KMS-11 (cell line): ENCODE results near the gene SWT1.
"Not testable (repeated sequence)": the region's sequence is repeated elsewhere in the genome, so short reads cannot be mapped to it uniquely, and the experiment has no call there.

Source experiments
- H2AFZ ChIP-seq: fragments of 200-600 bp; sonication (generic); 2 replicates; pipeline ENCODE4 v1.6.1; 2016; ENCODE audit warnings: antibody characterized with exemption, mixed run types, low read depth
- H3K27ac ChIP-seq: fragments of 200-600 bp; sonication (generic); 2 replicates; pipeline ENCODE4 v1.6.1; 2016; ENCODE audit warnings: mild to moderate bottlenecking, mixed run types
- H3K27me3 ChIP-seq: fragments of 200-600 bp; sonication (generic); 2 replicates; pipeline ENCODE4 v1.6.1; 2017; ENCODE audit warnings: mild to moderate bottlenecking, low read depth, mixed run types, moderate library complexity; ENCODE audit not compliant: insufficient read depth
- H3K36me3 ChIP-seq: fragments of 200-600 bp; sonication (generic); 2 replicates; pipeline ENCODE4 v1.6.1; 2017; ENCODE audit warnings: mild to moderate bottlenecking, mixed run types; ENCODE audit not compliant: insufficient read depth
- H3K4me1 ChIP-seq: fragments of 200-600 bp; sonication (generic); 2 replicates; pipeline ENCODE4 v1.6.1; 2016; ENCODE audit warnings: mild to moderate bottlenecking, low read depth, mixed run types; ENCODE audit not compliant: poor library complexity, severe bottlenecking
- H3K4me2 ChIP-seq: fragments of 200-600 bp; sonication (generic); 2 replicates; pipeline ENCODE4 v1.7.0; 2016; ENCODE audit warnings: mild to moderate bottlenecking, mixed run types
- H3K4me3 ChIP-seq: fragments of 200-600 bp; sonication (generic); IDR thresholded peaks from 2 replicates; pipeline ENCODE4 v1.6.1; 2017; ENCODE audit warnings: low read depth, low read length, mixed read lengths; ENCODE audit not compliant: insufficient read depth
- H3K79me2 ChIP-seq: fragments of 200-600 bp; sonication (generic); 2 replicates; pipeline ENCODE4 v1.6.1; 2016; ENCODE audit warnings: low read depth, mixed run types; ENCODE audit not compliant: insufficient read depth
- H3K9ac ChIP-seq: fragments of 200-600 bp; sonication (generic); 2 replicates; pipeline ENCODE4 v1.6.1; 2016; ENCODE audit warnings: mild to moderate bottlenecking, mixed run types
- H4K20me1 ChIP-seq: fragments of 200-600 bp; sonication (generic); 2 replicates; pipeline ENCODE4 v1.6.1; 2016; ENCODE audit warnings: mild to moderate bottlenecking, mixed run types; ENCODE audit not compliant: insufficient read depth
- CTCF ChIP-seq: fragments of 200-600 bp; sonication (generic); conservative IDR thresholded peaks from 2 replicates; pipeline ENCODE4 v1.6.1; 2017; ENCODE audit warnings: low read depth, mild to moderate bottlenecking, antibody characterized with exemption, low read length, moderate library complexity, mixed read lengths

Gene SWT1

GRCh38 chr1:185257116-185257949, 100.4 kb downstream of the SWT1 start:
- H3K79me2 ChIP-seq, H3K4me1 ChIP-seq, H3K27me3 ChIP-seq, H3K36me3 ChIP-seq, H3K4me2 ChIP-seq, H4K20me1 ChIP-seq, H3K9ac ChIP-seq, H3K27ac ChIP-seq, H3K4me3 ChIP-seq, H2AFZ ChIP-seq: not testable (repeated sequence)

GRCh38 chr1:185257950-185258208, 100.9 kb downstream of the SWT1 start:
- no peak for TF ChIP-seq CTCF

GRCh38 chr1:185258676-185259075, 101.7 kb downstream of the SWT1 start:
- H2AFZ ChIP-seq: no peak overlapping the region
- no peaks in the 10 kb centered on the region; the same call in 1 of the 2 replicates for H3K27me3 ChIP-seq
- TF ChIP-seq CTCF: no peak
- no peaks in the 10 kb centered on the region for H3K4me1 ChIP-seq
- H4K20me1 ChIP-seq: no peaks in the 10 kb centered on the region
- no peak overlapping the region for H3K27ac ChIP-seq
- no peaks in the 10 kb centered on the region for H3K79me2 ChIP-seq
- no peak overlapping the region for H3K9ac ChIP-seq
- no peak overlapping the region for H3K4me3 ChIP-seq
- no peak overlapping the region for H3K4me2 ChIP-seq
- H3K36me3 ChIP-seq: no peaks in the 10 kb centered on the region

More at GRCh38 chr1:185257950-185258208, 100.9 kb downstream of the SWT1 start:
- Histone ChIP-seq H3K27ac (no peak overlapping the region), H3K4me1 (no peaks in the 10 kb centered on the region), H3K27me3 (no peaks in the 10 kb centered on the region; the same call in 1 of the 2 replicates), H2AFZ (no peak overlapping the region), H3K4me3 (no peak overlapping the region), H3K4me2 (no peak overlapping the region), H4K20me1 (no peaks in the 10 kb centered on the region), H3K36me3 (no peaks in the 10 kb centered on the region), H3K79me2 (no peaks in the 10 kb centered on the region), H3K9ac (no peak overlapping the region)

- no peak overlapping the region for H3K4me2 ChIP-seq
- H2AFZ ChIP-seq: no peak overlapping the region
- H4K20me1 ChIP-seq: no peaks in the 10 kb centered on the region
- H3K79me2 ChIP-seq: no peaks in the 10 kb centered on the region
- TF ChIP-seq CTCF: no peak
- no peak overlapping the region for H3K4me3 ChIP-seq
- H3K27me3 ChIP-seq: no peaks in the 10 kb centered on the region; the same call in 1 of the 2 replicates
- no peak overlapping the region for H3K27ac ChIP-seq
- no peak overlapping the region for H3K9ac ChIP-seq
- H3K36me3 ChIP-seq: no peaks in the 10 kb centered on the region
- H3K4me1 ChIP-seq: no peaks in the 10 kb centered on the region
These were observed 103.6 kb downstream of the SWT1 start for GRCh38 chr1:185260611-185261010.

GRCh38 chr1:185262151-185262550, 105.2 kb downstream of the SWT1 start:
- Histone ChIP-seq H3K27ac (no peak overlapping the region), H4K20me1 (no peaks in the 10 kb centered on the region), H3K4me2 (no peak overlapping the region), H3K4me1 (no peaks in the 10 kb centered on the region), H3K36me3 (no peaks in the 10 kb centered on the region), H3K4me3 (no peak overlapping the region), H2AFZ (no peak overlapping the region), H3K79me2 (no peaks in the 10 kb centered on the region), H3K9ac (no peak overlapping the region), H3K27me3 (no peaks in the 10 kb centered on the region)
- no peak for TF ChIP-seq CTCF
